Ovary (tissue), 9 donors: Measurements from ENCODE around the gene RCOR3. TPM values are rescaled to one million over a fixed set of nuclear protein-coding genes. Genes with fewer than 3 reads are reported as not detected.
"Not testable (repeated sequence)": the region's sequence is repeated elsewhere in the genome, so short reads cannot be mapped to it uniquely, and the experiment has no call there.

ENCODE experiments used
- DNase-seq, 5 donors: peaks; one replicate each; pipeline ENCODE4 v3.0.0-alpha.2; 2019 to 2020
- H3K27ac ChIP-seq, 2 donors: fragments of 200-600 bp; one replicate each; pipeline versions ENCODE4 v1.5.1 to v1.8.0; 2019 to 2022
- H3K27me3 ChIP-seq: fragments of 200-600 bp; one replicate; pipeline ENCODE4 v1.8.0; 2022
- H3K36me3 ChIP-seq: fragments of 200-600 bp; sonication (generic); one replicate; pipeline ENCODE4 v1.5.1; 2019
- H3K4me1 ChIP-seq: one replicate; pipeline ENCODE4 v1.8.1; 2013; ENCODE audit warnings: mild to moderate bottlenecking, moderate library complexity; ENCODE audit not compliant: insufficient read depth
- H3K4me3 ChIP-seq: fragments of 200-600 bp; sonication (generic); one replicate; pipeline ENCODE4 v1.5.1; 2017
- H3K9me3 ChIP-seq, 2 donors: fragments of 200-600 bp in 1 of 2; sonication (generic) in 1 of 2; one replicate each; pipeline versions ENCODE4 v1.5.1 to v1.8.1; 2013 to 2019; ENCODE audit warnings: mild to moderate bottlenecking in 1 of 2, moderate library complexity in 1 of 2
- CTCF ChIP-seq, 3 donors: fragments of 450-650 bp in 2 of 3; fragments of 200-600 bp in 1 of 3; IDR thresholded peaks; one replicate each; pipeline versions ENCODE4 v1.5.1 to v1.8.0; 2016 to 2022; ENCODE audit warnings: antibody characterized with exemption in 3 of 3, mild to moderate bottlenecking in 1 of 3
- EP300 ChIP-seq: sonication (generic); formaldehyde crosslinking; IDR thresholded peaks from one replicate; pipeline ENCODE4 v1.6.1; 2017; ENCODE audit warnings: antibody characterized with exemption
- POLR2A ChIP-seq: fragments of 450-650 bp; IDR thresholded peaks from one replicate; pipeline ENCODE4 v1.6.1; 2017; ENCODE audit warnings: antibody characterized with exemption, mild to moderate bottlenecking, moderate library complexity
- WGBS, 3 donors: extraction: QIAGEN DNeasy Blood & Tissue Kit in 1 of 3; methylation state at CpG; one replicate each; pipeline versions ENCODE4 v1.1.5 to v1.1.7; 2013 to 2017; 5-methylcytosine and 5-hydroxymethylcytosine counted together
- intact Hi-C, 4 donors: fragments of 100-400 bp; cut with DNase I; formaldehyde crosslinking; loops; one replicate each; pipeline versions ENCODE4 v1.11.0 to v1.15.1; 2022 to 2023
- polyA plus RNA-seq, 2 donors: library from polyadenylated mRNA; stranded (reverse); fragments of 200-250 nt in 1 of 2; fragments of 350-450 nt in 1 of 2; fragmentation: Illumina TruSeq in 1 of 2; extraction: RNeasy Lipid Tissue Mini Kit (QIAGEN cat#74804) in 1 of 2; gene quantifications; one replicate each; pipeline ENCODE4 v1.2.3, GENCODE V29; 2013 to 2014
- total RNA-seq, 7 donors: library from RNA; depleted of rRNA in 2 of 7; stranded (reverse); fragments of >200 nt in 2 of 7; fragmentation: NEBNext Ultra II Directional in 3 of 7; extraction: Animal tissue kit (Norgen Biotek cat#: 25700) in 3 of 7; gene quantifications; one replicate each; pipeline versions ENCODE4 v1.1.0 to v1.2.4, GENCODE V29; 2016 to 2023
- donor health status: DM: no; HTN: no; CAD: no; lungs with moderate emphysema.
- donor health status: DM: no; HTN: no; CAD: no.
- donor health status: Bipolar disorder and iron deficiency.
- donor health status: DM: yes; HTN: yes; CAD: no.
- donor health status: DM: no; HTN: no; CAD: no.
- donor health status: DM: yes; HTN: yes; CAD: no.

The RCOR3 gene
- total and polyA plus RNA-seq, 9 donors: 34.3 to 75.2 (median 55.0) TPM

DNA sequence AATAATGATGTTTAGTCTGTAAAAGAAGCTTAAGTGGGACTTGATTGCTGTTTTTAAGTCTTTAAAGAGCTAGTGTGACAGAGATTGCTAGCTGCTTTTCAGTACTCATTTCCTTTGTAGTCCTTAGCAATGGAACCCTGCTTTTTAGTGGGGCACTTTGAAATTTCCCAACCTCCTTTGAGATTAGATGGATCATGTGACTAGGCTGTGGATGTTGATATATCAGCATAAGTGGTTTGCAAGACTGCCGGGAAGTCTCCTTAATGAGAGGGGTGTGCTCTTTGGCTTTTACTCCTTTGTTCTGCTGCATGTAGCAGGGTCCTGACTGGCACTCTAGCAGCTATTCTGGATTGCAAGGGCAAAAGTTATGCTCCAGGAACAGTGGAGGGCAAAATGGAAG is 11.2 kb upstream of the RCOR3 start:
- WGBS, 3 donors: 0 to 15% (median 0%) methylated on average over 1 of the region's 1 CpG
- intact Hi-C loops: no loop called here
- H3K27me3 ChIP-seq: no peaks in the 10 kb centered on the region
- no peak overlapping the region for H3K27ac ChIP-seq
- H3K36me3 ChIP-seq: no peaks in the 10 kb centered on the region
- no peaks in the 10 kb centered on the region for H3K9me3 ChIP-seq
- H3K4me3 ChIP-seq: no peak overlapping the region
- H3K4me1 ChIP-seq: no peaks in the 10 kb centered on the region
- DNase-seq: no peak
- no peak for TF ChIP-seq EP300
- TF ChIP-seq CTCF (IDR thresholded peaks at IDR 0.05): no peak
- no peak for TF ChIP-seq POLR2A

- H3K36me3 ChIP-seq, intact Hi-C loops: not testable (repeated sequence)
- WGBS, 3 donors: 85 to 88% (median 88%) methylated on average over 3 of the region's 3 CpGs
Measured at GRCh38 chr1:211249611-211250010, 9.6 kb upstream of the RCOR3 start.

DNA sequence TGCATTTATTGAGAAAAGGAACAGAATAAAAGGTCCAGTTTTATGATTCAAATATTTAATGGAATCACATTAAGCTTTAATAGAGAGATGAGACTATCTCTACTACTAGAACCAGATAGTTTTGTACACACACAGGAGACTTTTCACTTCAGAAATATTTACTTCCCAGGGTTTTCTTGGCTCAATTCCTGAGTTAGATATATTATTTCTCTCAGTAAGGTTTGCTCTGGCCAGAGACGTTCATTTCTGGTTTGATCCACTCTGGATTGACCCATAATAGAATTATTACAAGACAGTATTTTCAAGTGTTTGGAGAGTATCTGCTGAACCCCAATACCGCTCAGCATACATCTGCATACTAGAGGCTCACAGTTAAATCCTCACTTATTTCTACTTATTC is 1.3 kb upstream of the RCOR3 start:
- no peak for DNase-seq
- TF ChIP-seq EP300 (no peak), CTCF (IDR thresholded peaks at IDR 0.05) (no peak), POLR2A (no peak)
- H3K27ac ChIP-seq: peak overlapping the region in 1 of 2 donors; percentile 98
- no peaks in the 10 kb centered on the region for H3K27me3 ChIP-seq
- intact Hi-C loops: no loop called here
- 0 to 5% (median 3%) methylated on average over 2 of the region's 2 CpGs for WGBS, 3 donors
- H3K9me3 ChIP-seq: no peaks in the 10 kb centered on the region
- no peaks in the 10 kb centered on the region for H3K36me3 ChIP-seq
- H3K4me1 ChIP-seq: peaks cover 1% of the 10 kb centered on the region
- H3K4me3 ChIP-seq: peak overlapping the region; percentile 100

More at GRCh38 chr1:211249611-211250010, 9.6 kb upstream of the RCOR3 start:
- H3K4me3 ChIP-seq, DNase-seq, H3K4me1 ChIP-seq, H3K27ac ChIP-seq, H3K9me3 ChIP-seq, H3K27me3 ChIP-seq: not testable (repeated sequence)

DNA sequence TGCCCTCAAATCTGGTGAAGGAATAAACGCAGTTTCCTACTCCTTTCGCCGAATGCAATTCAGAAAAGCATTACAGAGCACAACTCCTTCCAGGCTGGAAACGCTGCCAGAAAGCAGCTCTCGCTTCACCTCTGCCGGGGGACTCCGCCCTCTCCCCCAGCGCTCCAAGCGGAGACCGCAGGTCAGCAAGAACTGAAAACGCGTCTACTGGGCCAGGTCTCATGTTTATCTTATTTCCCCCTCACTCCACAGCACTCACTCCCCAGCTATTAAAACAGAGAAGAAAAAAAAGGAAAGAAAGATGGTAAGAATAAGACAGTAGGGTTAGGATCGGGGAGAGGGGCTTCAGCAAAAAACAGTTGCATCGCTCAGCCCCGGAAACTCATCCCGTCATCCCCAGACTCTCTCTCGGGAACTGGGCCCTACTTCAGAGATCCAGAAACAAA is 833 bp upstream of the RCOR3 start:
- Histone ChIP-seq H3K9me3 (no peaks in the 10 kb centered on the region), H3K36me3 (no peaks in the 10 kb centered on the region), H3K4me1 (peaks cover 1% of the 10 kb centered on the region), H3K4me3 (peak overlapping the region; percentile 100), H3K27ac (peak overlapping the region; percentile 98 to 99), H3K27me3 (no peaks in the 10 kb centered on the region)
- DNase-seq: peak; percentile 82 to 87 (median 83)
- intact Hi-C loops: no loop called here
- no peak for TF ChIP-seq CTCF (IDR thresholded peaks at IDR 0.05)
- TF ChIP-seq POLR2A: no peak
- TF ChIP-seq EP300: no peak
- 0 to 1% (median 0%) methylated on average over 17 of the region's 17 CpGs for WGBS, 3 donors

DNA sequence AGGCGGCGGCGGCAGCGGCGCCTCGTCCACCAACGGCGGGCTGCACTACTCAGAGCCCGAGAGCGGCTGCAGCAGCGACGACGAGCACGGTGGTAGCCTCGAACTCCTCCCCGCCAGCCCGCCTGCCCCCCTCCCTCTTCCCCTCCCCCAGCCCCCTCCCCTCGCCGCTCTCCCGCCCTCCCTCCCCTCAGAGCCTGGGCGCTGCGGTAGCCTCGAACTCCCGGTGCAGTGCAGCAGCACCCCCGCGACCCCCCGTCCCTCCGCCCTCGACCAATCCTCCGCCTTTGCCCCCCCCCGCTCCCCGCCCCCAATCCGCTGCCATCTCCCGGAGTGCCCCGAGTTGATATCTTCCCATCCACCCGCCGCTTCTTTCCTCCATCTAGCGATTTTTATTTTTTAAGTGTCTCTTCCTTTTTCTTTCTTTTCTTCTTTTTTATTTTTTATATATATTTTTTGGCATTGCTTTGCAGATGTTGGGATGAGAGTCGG is 516 bp downstream of the RCOR3 start:
- Histone ChIP-seq H3K27ac (peak overlapping the region; percentile 98 to 99), H3K4me1 (peaks cover 1% of the 10 kb centered on the region), H3K36me3 (no peaks in the 10 kb centered on the region), H3K9me3 (no peaks in the 10 kb centered on the region), H3K4me3 (peak overlapping the region; percentile 100), H3K27me3 (no peaks in the 10 kb centered on the region)
- WGBS, 3 donors: 0 to 1% (median 1%) methylated on average over 25 to 37 of the region's 39 CpGs
- TF ChIP-seq POLR2A (no peak), CTCF (IDR thresholded peaks at IDR 0.05) (peak in 1 of 3 donors; percentile 9)
- peak; percentile 66 to 79 (median 72) for DNase-seq
- intact Hi-C loops: no loop called here
